Thyroid gland (tissue), 4 donors: ENCODE data around the gene TASP1. TPM values are rescaled to one million over a fixed set of nuclear protein-coding genes. Genes with fewer than 3 reads are reported as not detected.

Source experiments
- DNase-seq, 2 donors: peaks; one replicate each; pipeline ENCODE4 v3.0.0-alpha.2; 2019
- H3K27ac ChIP-seq, 3 donors: fragments of 200-600 bp; sonication (generic); 1 replicate in 2 of 3; 2 replicates in 1 of 3; pipeline ENCODE4 v1.5.1; 2016 to 2019; ENCODE audit warnings: mild to moderate bottlenecking in 1 of 3, moderate library complexity in 1 of 3
- H3K27me3 ChIP-seq: fragments of 200-600 bp; sonication (generic); one replicate; pipeline ENCODE4 v1.5.1; 2019
- H3K36me3 ChIP-seq, 2 donors: fragments of 200-600 bp; sonication (generic); one replicate each; pipeline ENCODE4 v1.5.1; 2016 to 2019
- H3K4me1 ChIP-seq, 2 donors: fragments of 200-600 bp; sonication (generic); one replicate each; pipeline ENCODE4 v1.5.1; 2017 to 2019
- H3K4me3 ChIP-seq, 3 donors: fragments of 200-600 bp; sonication (generic); replicated peaks in 1 of 3; 1 replicate in 2 of 3; 2 replicates in 1 of 3; pipeline ENCODE4 v1.5.1; 2016; ENCODE audit warnings: mild to moderate bottlenecking in 1 of 3
- H3K9me3 ChIP-seq: fragments of 200-600 bp; sonication (generic); one replicate; pipeline ENCODE4 v1.5.1; 2017
- POLR2A ChIP-seq, 2 donors: fragments of 450-650 bp; IDR thresholded peaks; one replicate each; pipeline ENCODE4 v1.6.1; 2017; ENCODE audit warnings: antibody characterized with exemption in 2 of 2, mild to moderate bottlenecking in 2 of 2, moderate library complexity in 1 of 2
- WGBS, 2 donors: methylation state at CpG; one replicate each; pipeline ENCODE4 v1.1.5; 2017; 5-methylcytosine and 5-hydroxymethylcytosine counted together
- intact Hi-C: fragments of 100-400 bp; cut with DNase I; formaldehyde crosslinking; loops from one replicate; pipeline ENCODE4 v1.15.1; 2023
- total RNA-seq, 4 donors: library from RNA; depleted of rRNA; stranded (reverse); fragments of >200 nt; gene quantifications; one replicate each; pipeline ENCODE4 v1.2.3, GENCODE V29; 2016
- TF ChIP-seq, protein P1 (sequence below), 6 experiments: fragments of 200-600 bp in 3 of 6; fragments of 450-650 bp in 3 of 6; sonication (generic) in 3 of 6; IDR thresholded peaks; one replicate each; pipeline ENCODE4 v1.5.1; 2016 to 2019; ENCODE audit warnings: antibody characterized with exemption in 6 of 6, mild to moderate bottlenecking in 2 of 6, inconsistent platforms in 1 of 6, moderate library complexity in 1 of 6

TASP1 gene
- total RNA-seq, 4 donors from 2014 or later: 16.4 to 31.2 (median 23.9) TPM

DNA sequence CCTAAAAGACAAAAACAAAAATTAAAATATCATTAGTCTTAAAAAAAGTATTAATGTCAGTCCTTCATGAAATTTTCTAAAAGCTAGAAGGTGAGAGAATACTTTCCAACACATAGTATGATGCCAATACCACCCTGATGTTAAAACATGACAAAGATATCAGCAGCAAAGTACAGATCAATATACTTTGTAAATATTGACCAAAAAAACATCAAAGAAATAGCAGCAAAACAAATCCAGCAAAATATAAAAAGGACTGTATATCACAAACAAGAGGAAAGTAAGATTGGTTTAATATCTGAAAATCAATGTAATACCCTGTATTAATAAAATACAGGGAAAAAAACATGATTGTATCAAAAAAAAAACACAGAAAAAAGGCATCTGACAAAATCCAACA is 51.4 kb downstream of the TASP1 start:
- Histone ChIP-seq H3K36me3 (peaks cover 0 to 5% of the 10 kb centered on the region in 2 donors), H3K9me3 (no peaks in the 10 kb centered on the region), H3K27me3 (no peaks in the 10 kb centered on the region), H3K4me3 (no peak overlapping the region), H3K4me1 (no peaks in the 10 kb centered on the region), H3K27ac (no peak overlapping the region)
- DNase-seq: no peak
- TF ChIP-seq POLR2A (IDR thresholded peaks at IDR 0.05): no peak
- TF ChIP-seq, protein P1, sequence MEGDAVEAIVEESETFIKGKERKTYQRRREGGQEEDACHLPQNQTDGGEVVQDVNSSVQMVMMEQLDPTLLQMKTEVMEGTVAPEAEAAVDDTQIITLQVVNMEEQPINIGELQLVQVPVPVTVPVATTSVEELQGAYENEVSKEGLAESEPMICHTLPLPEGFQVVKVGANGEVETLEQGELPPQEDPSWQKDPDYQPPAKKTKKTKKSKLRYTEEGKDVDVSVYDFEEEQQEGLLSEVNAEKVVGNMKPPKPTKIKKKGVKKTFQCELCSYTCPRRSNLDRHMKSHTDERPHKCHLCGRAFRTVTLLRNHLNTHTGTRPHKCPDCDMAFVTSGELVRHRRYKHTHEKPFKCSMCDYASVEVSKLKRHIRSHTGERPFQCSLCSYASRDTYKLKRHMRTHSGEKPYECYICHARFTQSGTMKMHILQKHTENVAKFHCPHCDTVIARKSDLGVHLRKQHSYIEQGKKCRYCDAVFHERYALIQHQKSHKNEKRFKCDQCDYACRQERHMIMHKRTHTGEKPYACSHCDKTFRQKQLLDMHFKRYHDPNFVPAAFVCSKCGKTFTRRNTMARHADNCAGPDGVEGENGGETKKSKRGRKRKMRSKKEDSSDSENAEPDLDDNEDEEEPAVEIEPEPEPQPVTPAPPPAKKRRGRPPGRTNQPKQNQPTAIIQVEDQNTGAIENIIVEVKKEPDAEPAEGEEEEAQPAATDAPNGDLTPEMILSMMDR (IDR thresholded peaks at IDR 0.05): no peak
- intact Hi-C loops: no loop called here

DNA sequence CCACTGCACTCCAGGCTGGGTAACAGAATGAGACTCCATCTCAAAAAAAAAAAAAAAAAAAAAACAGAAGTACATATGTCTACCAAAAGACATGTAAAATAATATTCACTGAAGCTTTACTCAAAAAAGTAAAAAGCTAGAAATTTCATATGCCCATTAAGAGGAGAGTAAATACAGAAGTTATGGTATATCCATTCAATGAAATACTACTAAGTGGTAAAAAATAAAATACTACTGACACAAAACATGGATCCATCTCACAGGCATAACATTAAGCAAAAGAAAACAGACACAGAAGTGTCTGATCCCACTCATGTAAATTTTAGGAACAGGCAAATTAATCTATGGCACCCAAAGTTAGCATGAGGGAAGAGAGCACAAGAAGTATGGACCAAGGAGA is 52.6 kb downstream of the TASP1 start:
- Histone ChIP-seq H3K9me3 (no peaks in the 10 kb centered on the region), H3K27ac (no peak overlapping the region), H3K4me3 (no peak overlapping the region), H3K36me3 (peaks cover 0 to 5% of the 10 kb centered on the region in 2 donors), H3K27me3 (no peaks in the 10 kb centered on the region), H3K4me1 (no peaks in the 10 kb centered on the region)
- DNase-seq: no peak
- TF ChIP-seq POLR2A (IDR thresholded peaks at IDR 0.05): no peak
- TF ChIP-seq, protein P1 (IDR thresholded peaks at IDR 0.05): no peak
- intact Hi-C loops: no loop called here

DNA sequence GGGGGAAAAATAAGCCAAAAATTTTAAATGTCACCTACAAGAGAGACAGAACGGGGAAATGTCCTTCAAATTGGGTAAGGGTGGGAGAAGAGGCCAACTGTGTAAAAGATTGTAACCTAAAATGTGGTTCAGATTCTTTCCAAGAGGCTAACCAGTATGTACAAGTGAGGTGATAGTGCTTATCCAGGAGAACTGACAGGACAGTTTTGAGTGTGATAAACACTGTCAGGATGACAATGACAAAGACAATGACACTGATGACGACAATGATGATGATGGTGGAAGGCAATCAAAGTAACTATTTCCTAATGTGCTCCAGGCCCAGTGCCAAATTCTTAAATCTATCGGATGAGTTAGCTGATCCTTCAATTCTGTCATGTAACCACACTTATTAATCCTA is 57.3 kb downstream of the TASP1 start:
- intact Hi-C loops: no loop called here
- no peaks in the 10 kb centered on the region for H3K4me1 ChIP-seq

DNA sequence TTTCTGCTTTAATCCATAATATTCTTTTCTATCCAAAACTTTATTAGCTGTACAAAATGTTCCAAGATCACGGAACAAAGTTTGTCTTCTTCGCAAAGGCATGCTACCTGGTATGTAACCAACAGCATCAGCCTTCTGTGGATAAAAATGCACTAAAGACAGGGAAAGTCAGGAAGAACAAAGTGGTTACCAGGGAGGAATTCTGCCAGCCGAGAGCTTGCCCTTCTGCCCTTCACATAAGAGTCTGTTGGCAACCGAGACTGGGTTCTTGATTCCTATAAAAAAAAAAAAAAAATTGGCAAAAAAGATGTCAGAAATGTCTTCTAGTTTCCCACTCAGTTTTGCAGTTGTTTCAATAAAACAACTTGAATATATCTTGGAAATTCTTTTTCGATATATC is 58.0 kb downstream of the TASP1 start:
- no peaks in the 10 kb centered on the region for H3K36me3 ChIP-seq
- WGBS, 2 donors: 85 to 86% methylated on average over 5 of the region's 5 CpGs
- H3K4me1 ChIP-seq: no peaks in the 10 kb centered on the region
- DNase-seq: peak in 1 of 2 donors; percentile 6
- H3K4me3 ChIP-seq: no peak overlapping the region
- H3K9me3 ChIP-seq: no peaks in the 10 kb centered on the region
- no peaks in the 10 kb centered on the region for H3K27me3 ChIP-seq
- TF ChIP-seq, protein P1 (IDR thresholded peaks at IDR 0.05): no peak
- TF ChIP-seq POLR2A (IDR thresholded peaks at IDR 0.05): no peak
- H3K27ac ChIP-seq: no peak overlapping the region
- intact Hi-C loops: no loop called here

More for the DNA sequence above, 57.3 kb downstream of the TASP1 start:
- no peak for DNase-seq
- peaks cover 0 to 3% of the 10 kb centered on the region in 2 donors for H3K36me3 ChIP-seq
- H3K9me3 ChIP-seq: no peaks in the 10 kb centered on the region
- no peak overlapping the region for H3K27ac ChIP-seq
- H3K27me3 ChIP-seq: no peaks in the 10 kb centered on the region
- 90 to 96% methylated on average over 3 of the region's 3 CpGs for WGBS, 2 donors
- H3K4me3 ChIP-seq: no peak overlapping the region
- TF ChIP-seq, protein P1 (IDR thresholded peaks at IDR 0.05): no peak
- TF ChIP-seq POLR2A (IDR thresholded peaks at IDR 0.05): no peak

DNA sequence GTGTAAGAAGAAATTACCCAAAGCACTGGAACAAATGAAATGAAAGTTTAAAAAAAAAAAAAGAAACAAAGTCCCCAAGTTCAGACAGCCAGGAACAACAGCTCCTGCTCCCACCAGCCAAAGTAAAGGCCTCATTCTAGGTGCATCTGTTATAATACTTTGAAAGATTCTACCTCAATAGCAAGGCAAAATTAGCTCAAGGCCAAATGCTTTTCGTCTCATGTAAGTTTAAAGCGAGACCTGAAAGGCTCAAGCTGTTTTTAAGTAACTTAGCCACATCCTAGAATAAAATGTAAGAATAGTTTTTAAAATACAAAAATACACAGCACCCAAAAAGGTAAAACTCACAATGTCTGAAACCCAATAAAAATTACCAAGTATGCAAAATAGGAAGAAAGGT is 64.7 kb downstream of the TASP1 start:
- 96 to 98% methylated on average over 2 of the region's 2 CpGs for WGBS, 2 donors
- no peaks in the 10 kb centered on the region for H3K9me3 ChIP-seq
- H3K27me3 ChIP-seq: no peaks in the 10 kb centered on the region
- no peak for DNase-seq
- no peak for TF ChIP-seq POLR2A (IDR thresholded peaks at IDR 0.05)
- TF ChIP-seq, protein P1 (IDR thresholded peaks at IDR 0.05): no peak
- no peaks in the 10 kb centered on the region for H3K4me1 ChIP-seq
- no peaks in the 10 kb centered on the region for H3K36me3 ChIP-seq
- H3K4me3 ChIP-seq: no peak overlapping the region
- intact Hi-C loops: no loop called here
- H3K27ac ChIP-seq: no peak overlapping the region
